Superior temporal gyrus (tissue), 1 donor: ENCODE measurements around the gene ARHGEF6.

Experiments used
- DNase-seq: peaks from one replicate; pipeline ENCODE4 v3.0.0-alpha.2; 2016; ENCODE audit errors: extremely low spot score

ARHGEF6 gene

GRCh38 chrX:136747003-136747986 is 33.4 kb downstream of the ARHGEF6 start:
- no peak for DNase-seq

GRCh38 chrX:136745215-136746173 is 35.2 kb downstream of the ARHGEF6 start:
- DNase-seq, result no peak

GRCh38 chrX:136742721-136743379 is 37.9 kb downstream of the ARHGEF6 start:
- no peak for DNase-seq

- DNase-seq, result no peak
Observed at GRCh38 chrX:136738049-136738729, 42.5 kb downstream of the ARHGEF6 start.

GRCh38 chrX:136736690-136737089 is 44.0 kb downstream of the ARHGEF6 start:
- DNase-seq, result no peak

GRCh38 chrX:136735601-136736000 is 45.1 kb downstream of the ARHGEF6 start:
- no peak for DNase-seq

- DNase-seq, result no peak
Observed at GRCh38 chrX:136733613-136734012, 47.1 kb downstream of the ARHGEF6 start.

- no peak for DNase-seq
Observed at GRCh38 chrX:136731798-136732197, 48.9 kb downstream of the ARHGEF6 start.

GRCh38 chrX:136731207-136731782 is 49.4 kb downstream of the ARHGEF6 start:
- DNase-seq, result no peak

- DNase-seq, result no peak
Observed at GRCh38 chrX:136728393-136728792, 52.3 kb downstream of the ARHGEF6 start.

GRCh38 chrX:136725441-136726104 is 55.2 kb downstream of the ARHGEF6 start:
- DNase-seq, result no peak

GRCh38 chrX:136718091-136718490 is 62.6 kb downstream of the ARHGEF6 start:
- DNase-seq, result no peak

- DNase-seq, result no peak
Observed at GRCh38 chrX:136714626-136715599, 65.8 kb downstream of the ARHGEF6 start.

- no peak for DNase-seq
Observed at GRCh38 chrX:136712650-136713310, 68.0 kb downstream of the ARHGEF6 start.

GRCh38 chrX:136711147-136711546 is 69.6 kb downstream of the ARHGEF6 start:
- DNase-seq, result no peak

GRCh38 chrX:136710325-136710951 is 70.3 kb downstream of the ARHGEF6 start:
- DNase-seq, result no peak

GRCh38 chrX:136708348-136708747 is 72.4 kb downstream of the ARHGEF6 start:
- no peak for DNase-seq

- DNase-seq, result no peak
Observed at GRCh38 chrX:136697156-136697555, 83.6 kb downstream of the ARHGEF6 start.
